Neural cell (in vitro differentiated cells): Measurements from ENCODE around the gene GPBAR1. TPM values are rescaled to one million over a fixed set of nuclear protein-coding genes. Genes with fewer than 3 reads are reported as not detected.

Experiments used
- H2AFZ ChIP-seq: fragments of 200-600, 300-800 bp; sonication (generic), shearing (Covaris generic); 2 replicates; pipeline ENCODE4 v1.6.0; 2014; ENCODE audit warnings: low read depth, mild to moderate bottlenecking, antibody characterized with exemption, low read length, moderate library complexity
- H3F3A ChIP-seq: fragments of 200-600 bp; shearing (Covaris generic); 2 replicates; pipeline ENCODE4 v1.6.1; 2016; ENCODE audit warnings: mild to moderate bottlenecking, moderate library complexity, mixed read lengths, antibody characterized with exemption, low read length; ENCODE audit not compliant: insufficient read depth, poor library complexity, severe bottlenecking
- H3K27ac ChIP-seq: fragments of 200-600, 300-800 bp; sonication (generic), shearing (Covaris generic); 2 replicates; pipeline ENCODE4 v1.5.1; 2014; ENCODE audit warnings: mild to moderate bottlenecking, low read length, moderate library complexity
- H3K27me3 ChIP-seq: fragments of 300-800, 200-600 bp; sonication (generic), shearing (Covaris generic); 2 replicates; pipeline ENCODE4 v1.6.0; 2014; ENCODE audit warnings: mild to moderate bottlenecking, low read depth, low read length, moderate library complexity; ENCODE audit not compliant: insufficient read depth
- H3K36me3 ChIP-seq: fragments of 300-800, 200-600 bp; sonication (generic), shearing (Covaris generic); 2 replicates; pipeline ENCODE4 v1.5.1; 2014; ENCODE audit warnings: mild to moderate bottlenecking, antibody characterized with exemption, low read length, moderate library complexity; ENCODE audit not compliant: insufficient read depth
- H3K4me2 ChIP-seq: fragments of 300-800, 200-600 bp; sonication (generic), shearing (Covaris generic); 2 replicates; pipeline ENCODE4 v1.6.0; 2014; ENCODE audit warnings: mild to moderate bottlenecking, low read length
- H3K4me3 ChIP-seq: fragments of 300-800, 200-600 bp; sonication (generic), shearing (Covaris generic); 2 replicates; pipeline ENCODE4 v1.5.1; 2014; ENCODE audit warnings: mild to moderate bottlenecking, low read length, moderate library complexity
- H3K79me2 ChIP-seq: fragments of 200-600 bp; shearing (Covaris generic); replicated peaks from 2 replicates; pipeline ENCODE4 v1.6.0; 2014; ENCODE audit warnings: mild to moderate bottlenecking, low read length, moderate library complexity; ENCODE audit not compliant: insufficient read depth
- H3K9ac ChIP-seq: fragments of 300-800, 200-600 bp; sonication (generic), shearing (Covaris generic); 2 replicates; pipeline ENCODE4 v1.6.1; 2016; ENCODE audit warnings: mild to moderate bottlenecking, low read length, mixed read lengths
- H3K9me2 ChIP-seq: fragments of 200-600 bp; shearing (Covaris generic); 2 replicates; pipeline ENCODE4 v1.6.1; 2016; ENCODE audit warnings: mild to moderate bottlenecking, low read length, mixed read lengths; ENCODE audit not compliant: insufficient read depth
- H3K9me3 ChIP-seq: fragments of 200-600, 300-800 bp; sonication (generic), shearing (Covaris generic); 2 replicates; pipeline ENCODE4 v1.6.1; 2016; ENCODE audit warnings: mild to moderate bottlenecking, mixed run types, low read length, moderate library complexity, mixed read lengths
- H4K20me1 ChIP-seq: fragments of 200-600 bp; shearing (Covaris generic); 2 replicates; pipeline ENCODE4 v1.6.1; 2016; ENCODE audit warnings: mild to moderate bottlenecking, mixed run types; ENCODE audit not compliant: insufficient read depth
- EP300 ChIP-seq: fragments of 450-650 bp; conservative IDR thresholded peaks from 2 replicates; pipeline ENCODE4 v1.6.1; 2014; ENCODE audit warnings: antibody characterized with exemption, mild to moderate bottlenecking, moderate library complexity; ENCODE audit not compliant: poor library complexity, severe bottlenecking
- EZH2 ChIP-seq: fragments of 200-600, 300-800 bp; shearing (Covaris generic), sonication (generic); IDR thresholded peaks from 2 replicates; pipeline ENCODE4 v1.6.1; 2014; ENCODE audit warnings: antibody characterized with exemption, low read length, borderline replicate concordance, mild to moderate bottlenecking; ENCODE audit not compliant: insufficient read depth, poor library complexity, severe bottlenecking
- MXI1 ChIP-seq: fragments of 450-650 bp; conservative IDR thresholded peaks from 2 replicates; pipeline ENCODE4 v1.6.1; 2014; ENCODE audit warnings: antibody characterized with exemption, mild to moderate bottlenecking; ENCODE audit not compliant: poor library complexity, severe bottlenecking
- POLR2AphosphoS5 ChIP-seq: IDR thresholded peaks from 2 replicates; pipeline ENCODE4 v1.6.1; 2012
- RAD21 ChIP-seq: fragments of 450-650 bp; conservative IDR thresholded peaks from 2 replicates; pipeline ENCODE4 v1.6.1; 2014; ENCODE audit warnings: antibody characterized with exemption, mild to moderate bottlenecking, moderate library complexity
- SMC3 ChIP-seq: fragments of 450-650 bp; conservative IDR thresholded peaks from 2 replicates; pipeline ENCODE4 v1.6.1; 2014; ENCODE audit warnings: antibody characterized with exemption, mild to moderate bottlenecking, moderate library complexity; ENCODE audit not compliant: poor library complexity
- TAF1 ChIP-seq: IDR thresholded peaks from 2 replicates; pipeline ENCODE4 v1.6.1; 2012; ENCODE audit warnings: low read depth
- polyA plus RNA-seq: library from polyadenylated mRNA; depleted of rRNA; stranded (reverse); fragments of >200 nt; gene quantifications from 2 replicates; pipeline ENCODE4 v1.2.3, GENCODE V29; 2014
- TF ChIP-seq, protein P1 (sequence below): IDR thresholded peaks from 2 replicates; pipeline ENCODE4 v1.6.1; 2012; ENCODE audit warnings: borderline replicate concordance
- TF ChIP-seq, protein P2 (sequence below): fragments of 450-650 bp; IDR thresholded peaks from 2 replicates; pipeline ENCODE4 v1.5.1; 2014; ENCODE audit warnings: antibody characterized with exemption, mild to moderate bottlenecking, moderate library complexity; ENCODE audit not compliant: poor library complexity, severe bottlenecking

Gene GPBAR1
- polyA plus RNA-seq, 1 donor from 2014 or later, result not detected

DNA sequence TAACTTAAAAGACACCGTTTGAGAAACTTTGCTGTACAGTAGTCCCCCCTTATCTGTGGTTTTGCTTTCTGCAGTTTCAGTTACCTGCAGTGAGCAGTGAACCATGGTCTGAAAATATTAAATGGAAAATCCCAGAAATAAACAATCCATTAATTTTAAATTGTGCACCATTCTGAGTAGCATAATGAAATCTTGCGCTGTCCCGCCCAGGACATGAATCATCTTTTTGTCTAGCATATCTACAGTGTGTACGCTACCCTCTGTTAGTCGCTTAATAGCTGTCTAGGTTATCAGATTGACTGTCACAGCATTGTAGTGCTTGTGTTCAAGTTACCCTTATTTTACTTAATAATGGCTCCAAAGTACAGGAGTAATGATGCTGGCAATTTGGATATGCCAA is 37.8 kb upstream of the GPBAR1 start:
- no peaks in the 10 kb centered on the region for H3K36me3 ChIP-seq
- H3F3A ChIP-seq, result no peaks in the 10 kb centered on the region
- peaks cover 69% of the 10 kb centered on the region for H3K79me2 ChIP-seq
- H3K27ac ChIP-seq, result no peak overlapping the region
- no peaks in the 10 kb centered on the region for H3K9me3 ChIP-seq
- no peak overlapping the region for H3K4me2 ChIP-seq
- H3K4me3 ChIP-seq, result no peak overlapping the region
- TF ChIP-seq TAF1 (no peak), MXI1 (no peak)
- no peak overlapping the region for H3K9ac ChIP-seq
- no peaks in the 10 kb centered on the region for H3K27me3 ChIP-seq
- H3K9me2 ChIP-seq, result no peaks in the 10 kb centered on the region
- no peak overlapping the region for H2AFZ ChIP-seq
- peaks cover 8% of the 10 kb centered on the region for H4K20me1 ChIP-seq

DNA sequence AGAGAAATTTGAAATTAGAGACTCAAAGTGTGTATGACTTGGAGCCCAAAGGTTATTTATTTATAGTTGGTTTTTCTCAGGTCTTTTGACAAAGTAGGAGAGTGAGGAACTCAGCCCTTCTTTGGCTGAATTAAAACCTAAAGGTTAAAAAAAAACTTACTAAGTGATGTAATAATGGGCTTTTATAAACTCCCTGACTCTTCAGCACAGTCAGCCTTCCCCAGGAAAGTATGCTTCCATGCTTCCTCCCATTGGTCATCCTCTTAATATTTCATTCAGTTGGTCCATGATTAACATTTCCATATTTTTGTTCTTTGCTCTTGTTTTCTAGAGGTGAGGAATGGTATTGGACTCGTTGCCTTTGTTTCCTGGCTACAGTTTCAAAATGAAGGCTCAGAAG is 36.6 kb upstream of the GPBAR1 start:
- H3K36me3 ChIP-seq, result no peaks in the 10 kb centered on the region
- no peaks in the 10 kb centered on the region for H3K9me2 ChIP-seq
- peaks cover 4% of the 10 kb centered on the region for H4K20me1 ChIP-seq

DNA sequence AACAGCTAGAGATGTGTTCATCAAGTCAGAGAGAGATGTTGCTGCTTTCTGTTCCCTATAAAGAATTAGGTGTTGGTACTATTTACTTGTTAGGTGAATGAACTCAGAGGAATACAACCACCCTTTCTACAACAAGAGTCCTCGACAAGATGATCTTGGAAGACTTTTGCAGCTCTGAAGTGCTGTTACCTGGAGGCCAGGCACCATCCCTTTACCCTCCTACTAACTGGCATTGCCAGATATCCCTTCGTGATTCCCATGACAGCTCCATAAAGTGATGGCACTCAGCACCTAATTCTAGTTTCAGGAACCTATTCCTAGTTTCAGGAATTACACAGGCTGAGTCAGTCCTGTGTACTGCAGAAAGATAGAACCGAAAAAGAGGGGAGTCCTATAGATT is 33.9 kb upstream of the GPBAR1 start:
- H3K27me3 ChIP-seq, result no peaks in the 10 kb centered on the region
- no peaks in the 10 kb centered on the region for H4K20me1 ChIP-seq
- H3K27ac ChIP-seq, result no peak overlapping the region
- no peaks in the 10 kb centered on the region for H3K9me2 ChIP-seq
- no peaks in the 10 kb centered on the region for H3K36me3 ChIP-seq
- no peak overlapping the region for H3K9ac ChIP-seq
- H3F3A ChIP-seq, result no peaks in the 10 kb centered on the region
- peaks cover 31% of the 10 kb centered on the region for H3K79me2 ChIP-seq
- no peaks in the 10 kb centered on the region for H3K9me3 ChIP-seq
- no peak overlapping the region for H3K4me3 ChIP-seq
- H2AFZ ChIP-seq, result no peak overlapping the region
- TF ChIP-seq MXI1, result no peak
- no peak for TF ChIP-seq EZH2
- TF ChIP-seq POLR2AphosphoS5, result no peak
- TF ChIP-seq SMC3, result no peak
- TF ChIP-seq TAF1, result no peak
- H3K4me2 ChIP-seq, result no peak overlapping the region

More for the DNA sequence above, 36.6 kb upstream of the GPBAR1 start:
- no peak overlapping the region for H3K9ac ChIP-seq
- H3K79me2 ChIP-seq, result peaks cover 58% of the 10 kb centered on the region
- no peaks in the 10 kb centered on the region for H3K27me3 ChIP-seq
- no peak overlapping the region for H3K4me2 ChIP-seq
- H3K27ac ChIP-seq, result no peak overlapping the region
- H3K9me3 ChIP-seq, result no peaks in the 10 kb centered on the region
- no peak for TF ChIP-seq RAD21
- no peak overlapping the region for H2AFZ ChIP-seq
- no peaks in the 10 kb centered on the region for H3F3A ChIP-seq
- H3K4me3 ChIP-seq, result no peak overlapping the region

DNA sequence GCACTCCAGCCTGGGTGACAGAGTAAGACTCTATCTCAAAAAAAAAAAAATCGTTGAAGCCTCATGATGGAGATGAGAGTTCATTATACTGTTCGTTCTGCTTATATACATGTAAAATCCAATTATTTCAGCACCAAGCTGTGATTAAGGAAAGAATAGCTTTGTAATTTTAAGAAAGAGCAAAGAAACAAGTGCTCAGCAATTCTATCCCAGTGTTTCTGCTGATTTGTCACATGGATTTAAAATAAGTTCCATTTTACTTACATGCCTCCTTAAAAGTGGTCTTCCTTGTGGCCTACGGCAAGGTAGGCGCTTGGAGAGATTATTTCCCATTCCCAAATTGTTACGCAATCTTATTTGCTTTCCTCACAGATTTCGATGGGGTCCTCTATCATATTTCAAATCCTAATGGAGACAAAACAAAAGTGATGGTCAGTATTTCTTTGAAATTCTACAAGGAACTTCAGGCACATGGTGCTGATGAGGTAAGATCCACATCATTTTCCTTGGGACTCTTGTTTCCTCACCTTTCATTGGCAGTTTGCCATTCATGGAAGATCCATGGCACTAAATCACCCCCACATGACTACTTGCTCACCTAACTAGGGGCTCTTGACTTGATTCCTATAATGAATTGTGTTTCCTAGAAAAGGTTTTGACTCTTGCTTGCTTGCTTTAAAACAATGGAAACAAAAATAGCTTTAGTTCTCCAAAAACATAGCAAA is 32.3 kb upstream of the GPBAR1 start:
- H3K27me3 ChIP-seq, result no peaks in the 10 kb centered on the region
- H3K36me3 ChIP-seq, result no peaks in the 10 kb centered on the region
- peaks cover 15% of the 10 kb centered on the region for H3K79me2 ChIP-seq
- no peaks in the 10 kb centered on the region for H3F3A ChIP-seq
- H3K9ac ChIP-seq, result no peak overlapping the region
- H2AFZ ChIP-seq, result no peak overlapping the region
- H3K27ac ChIP-seq, result no peak overlapping the region
- no peak overlapping the region for H3K4me2 ChIP-seq
- no peaks in the 10 kb centered on the region for H3K9me2 ChIP-seq
- H3K9me3 ChIP-seq, result no peaks in the 10 kb centered on the region
- TF ChIP-seq MXI1 (no peak), SMC3 (no peak), RAD21 (no peak), POLR2AphosphoS5 (no peak), EZH2 (no peak), EP300 (no peak), TAF1 (no peak)
- TF ChIP-seq, protein P1, sequence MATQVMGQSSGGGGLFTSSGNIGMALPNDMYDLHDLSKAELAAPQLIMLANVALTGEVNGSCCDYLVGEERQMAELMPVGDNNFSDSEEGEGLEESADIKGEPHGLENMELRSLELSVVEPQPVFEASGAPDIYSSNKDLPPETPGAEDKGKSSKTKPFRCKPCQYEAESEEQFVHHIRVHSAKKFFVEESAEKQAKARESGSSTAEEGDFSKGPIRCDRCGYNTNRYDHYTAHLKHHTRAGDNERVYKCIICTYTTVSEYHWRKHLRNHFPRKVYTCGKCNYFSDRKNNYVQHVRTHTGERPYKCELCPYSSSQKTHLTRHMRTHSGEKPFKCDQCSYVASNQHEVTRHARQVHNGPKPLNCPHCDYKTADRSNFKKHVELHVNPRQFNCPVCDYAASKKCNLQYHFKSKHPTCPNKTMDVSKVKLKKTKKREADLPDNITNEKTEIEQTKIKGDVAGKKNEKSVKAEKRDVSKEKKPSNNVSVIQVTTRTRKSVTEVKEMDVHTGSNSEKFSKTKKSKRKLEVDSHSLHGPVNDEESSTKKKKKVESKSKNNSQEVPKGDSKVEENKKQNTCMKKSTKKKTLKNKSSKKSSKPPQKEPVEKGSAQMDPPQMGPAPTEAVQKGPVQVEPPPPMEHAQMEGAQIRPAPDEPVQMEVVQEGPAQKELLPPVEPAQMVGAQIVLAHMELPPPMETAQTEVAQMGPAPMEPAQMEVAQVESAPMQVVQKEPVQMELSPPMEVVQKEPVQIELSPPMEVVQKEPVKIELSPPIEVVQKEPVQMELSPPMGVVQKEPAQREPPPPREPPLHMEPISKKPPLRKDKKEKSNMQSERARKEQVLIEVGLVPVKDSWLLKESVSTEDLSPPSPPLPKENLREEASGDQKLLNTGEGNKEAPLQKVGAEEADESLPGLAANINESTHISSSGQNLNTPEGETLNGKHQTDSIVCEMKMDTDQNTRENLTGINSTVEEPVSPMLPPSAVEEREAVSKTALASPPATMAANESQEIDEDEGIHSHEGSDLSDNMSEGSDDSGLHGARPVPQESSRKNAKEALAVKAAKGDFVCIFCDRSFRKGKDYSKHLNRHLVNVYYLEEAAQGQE, result no peak
- TF ChIP-seq, protein P2, sequence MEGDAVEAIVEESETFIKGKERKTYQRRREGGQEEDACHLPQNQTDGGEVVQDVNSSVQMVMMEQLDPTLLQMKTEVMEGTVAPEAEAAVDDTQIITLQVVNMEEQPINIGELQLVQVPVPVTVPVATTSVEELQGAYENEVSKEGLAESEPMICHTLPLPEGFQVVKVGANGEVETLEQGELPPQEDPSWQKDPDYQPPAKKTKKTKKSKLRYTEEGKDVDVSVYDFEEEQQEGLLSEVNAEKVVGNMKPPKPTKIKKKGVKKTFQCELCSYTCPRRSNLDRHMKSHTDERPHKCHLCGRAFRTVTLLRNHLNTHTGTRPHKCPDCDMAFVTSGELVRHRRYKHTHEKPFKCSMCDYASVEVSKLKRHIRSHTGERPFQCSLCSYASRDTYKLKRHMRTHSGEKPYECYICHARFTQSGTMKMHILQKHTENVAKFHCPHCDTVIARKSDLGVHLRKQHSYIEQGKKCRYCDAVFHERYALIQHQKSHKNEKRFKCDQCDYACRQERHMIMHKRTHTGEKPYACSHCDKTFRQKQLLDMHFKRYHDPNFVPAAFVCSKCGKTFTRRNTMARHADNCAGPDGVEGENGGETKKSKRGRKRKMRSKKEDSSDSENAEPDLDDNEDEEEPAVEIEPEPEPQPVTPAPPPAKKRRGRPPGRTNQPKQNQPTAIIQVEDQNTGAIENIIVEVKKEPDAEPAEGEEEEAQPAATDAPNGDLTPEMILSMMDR, result no peak
- H4K20me1 ChIP-seq, result no peaks in the 10 kb centered on the region
- H3K4me3 ChIP-seq, result no peak overlapping the region
